ENCODE measurements around the gene SPNS3. TPM values are rescaled to one million over a fixed set of nuclear protein-coding genes. Genes with fewer than 3 reads are reported as not detected.

SPNS3 gene
- polyA plus RNA-seq, 1 donor (not counting 4 experiments of a cell fraction or from before 2014, with no cell fraction given): not detected

DNA sequence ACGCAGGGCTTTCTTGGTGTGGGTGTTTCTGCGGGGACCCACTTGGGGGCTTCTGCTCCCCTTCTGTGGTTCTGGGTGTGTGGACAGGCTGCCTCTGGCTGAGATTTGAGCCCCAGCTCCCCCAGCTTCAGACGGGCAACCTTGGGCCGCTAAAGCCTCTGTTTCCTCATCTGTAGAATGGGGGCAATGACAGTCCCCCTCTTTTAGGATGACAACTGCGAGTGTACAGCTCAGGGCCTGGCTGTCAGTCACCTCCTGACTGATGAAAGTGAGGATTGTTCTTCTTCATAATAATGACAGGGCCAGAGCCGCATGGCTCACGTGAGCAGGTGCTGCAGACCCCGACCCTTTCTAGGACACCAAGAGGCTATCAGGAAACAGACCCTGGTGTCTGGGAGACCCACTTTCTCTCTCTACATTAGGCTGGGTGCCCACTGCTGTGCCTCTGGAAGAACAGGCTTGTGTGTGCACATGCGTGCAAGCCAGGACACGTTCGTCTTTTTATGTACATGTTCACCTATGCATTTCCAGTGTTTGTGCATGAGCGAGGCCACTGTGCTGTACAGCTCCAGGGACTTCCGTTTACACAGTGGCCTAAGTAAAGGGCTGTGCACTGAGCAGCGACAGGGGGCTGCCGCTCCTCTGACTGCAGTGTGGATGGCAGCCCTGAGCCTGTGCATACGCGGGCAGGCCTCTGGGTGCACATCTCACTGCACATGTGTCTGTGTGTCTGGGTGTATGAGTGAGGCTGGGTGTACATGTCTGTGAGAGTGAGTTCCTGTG lies 4.6 kb downstream of the SPNS3 start:
- no peaks in the 10 kb centered on the region for H3K4me1 ChIP-seq (ENCODE audit: control insufficient read depth, extremely low read depth, insufficient read depth, low read length)
- H3K9me1 ChIP-seq (ENCODE audit: control insufficient read depth, extremely low read depth, insufficient read depth, low read length): no peaks in the 10 kb centered on the region
- H2AFZ ChIP-seq (ENCODE audit: control insufficient read depth, low read length): no peak overlapping the region
- dilution Hi-C loops (cut with MboI; ENCODE audit: extremely low pct_ligation_motif_present, low sequenced_read_pairs): no loop called here
- no peak overlapping the region for H3K4me3 ChIP-seq (ENCODE audit: control insufficient read depth in 2 of 3, extremely low read depth in 1 of 3, insufficient read depth in 2 of 3, low read depth in 1 of 3, low read length in 3 of 3)
- DNase-seq (ENCODE audit: low read depth, low spot score) (no peak), FAIRE-seq (no peak)
- no peaks in the 10 kb centered on the region for H3K36me3 ChIP-seq (ENCODE audit: control insufficient read depth in 2 of 2, extremely low read depth in 1 of 2, insufficient read depth in 2 of 2, low read length in 2 of 2)
- TF ChIP-seq, protein P1, sequence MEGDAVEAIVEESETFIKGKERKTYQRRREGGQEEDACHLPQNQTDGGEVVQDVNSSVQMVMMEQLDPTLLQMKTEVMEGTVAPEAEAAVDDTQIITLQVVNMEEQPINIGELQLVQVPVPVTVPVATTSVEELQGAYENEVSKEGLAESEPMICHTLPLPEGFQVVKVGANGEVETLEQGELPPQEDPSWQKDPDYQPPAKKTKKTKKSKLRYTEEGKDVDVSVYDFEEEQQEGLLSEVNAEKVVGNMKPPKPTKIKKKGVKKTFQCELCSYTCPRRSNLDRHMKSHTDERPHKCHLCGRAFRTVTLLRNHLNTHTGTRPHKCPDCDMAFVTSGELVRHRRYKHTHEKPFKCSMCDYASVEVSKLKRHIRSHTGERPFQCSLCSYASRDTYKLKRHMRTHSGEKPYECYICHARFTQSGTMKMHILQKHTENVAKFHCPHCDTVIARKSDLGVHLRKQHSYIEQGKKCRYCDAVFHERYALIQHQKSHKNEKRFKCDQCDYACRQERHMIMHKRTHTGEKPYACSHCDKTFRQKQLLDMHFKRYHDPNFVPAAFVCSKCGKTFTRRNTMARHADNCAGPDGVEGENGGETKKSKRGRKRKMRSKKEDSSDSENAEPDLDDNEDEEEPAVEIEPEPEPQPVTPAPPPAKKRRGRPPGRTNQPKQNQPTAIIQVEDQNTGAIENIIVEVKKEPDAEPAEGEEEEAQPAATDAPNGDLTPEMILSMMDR (optimal IDR thresholded peaks at IDR 0.05 in 1 of 3, IDR thresholded peaks at IDR 0.05 in 1 of 3, conservative IDR thresholded peaks at IDR 0.05 in 1 of 3; ENCODE audit: extremely low read depth in 1 of 3, insufficient read depth in 2 of 3, low read length in 3 of 3): no peak
- no peak for TF ChIP-seq EZH2 (IDR thresholded peaks at IDR 0.05; ENCODE audit: low read length)
- no peak overlapping the region for H3K9ac ChIP-seq (ENCODE audit: control insufficient read depth, extremely low read depth, insufficient read depth, low read length)
- no peaks in the 10 kb centered on the region for H4K20me1 ChIP-seq (ENCODE audit: control insufficient read depth, extremely low read depth, insufficient read depth, low read length)
- no peak overlapping the region for H3K4me2 ChIP-seq (ENCODE audit: control insufficient read depth, extremely low read depth, insufficient read depth, low read depth, low read length)
- peaks cover 18% of the 10 kb centered on the region for H3K27me3 ChIP-seq (ENCODE audit: control insufficient read depth, extremely low read depth, insufficient read depth, low read length)
- no peaks in the 10 kb centered on the region for H3K79me2 ChIP-seq (ENCODE audit: control insufficient read depth, insufficient read depth, low read length)
- no peak overlapping the region for H3K27ac ChIP-seq (ENCODE audit: control insufficient read depth, insufficient read depth, low read length)
- H3K9me3 ChIP-seq (ENCODE audit: control insufficient read depth, low read depth, low read length): no peaks in the 10 kb centered on the region

DNA sequence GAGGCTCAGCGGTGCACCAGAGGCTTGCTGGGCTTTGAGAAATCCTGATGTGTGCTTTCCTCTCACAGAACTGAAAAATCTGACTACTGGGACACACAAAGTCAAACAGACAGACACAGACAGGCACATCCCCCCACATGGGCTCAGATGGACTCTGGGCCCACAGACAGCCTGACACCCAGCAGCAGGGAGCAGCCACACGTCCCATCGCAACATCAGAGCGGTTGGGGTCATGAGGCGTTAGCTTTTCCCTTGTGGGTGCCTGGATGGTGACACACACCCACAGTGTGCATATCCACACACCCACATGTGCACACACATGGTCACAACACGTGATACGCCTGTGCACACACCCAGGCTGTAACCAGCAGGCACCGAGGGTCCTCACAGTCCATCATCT lies 6.3 kb downstream of the SPNS3 start:
- TF ChIP-seq, protein P1 (optimal IDR thresholded peaks at IDR 0.05 in 1 of 3, IDR thresholded peaks at IDR 0.05 in 1 of 3, conservative IDR thresholded peaks at IDR 0.05 in 1 of 3; ENCODE audit: extremely low read depth in 1 of 3, insufficient read depth in 2 of 3, low read length in 3 of 3): no peak
- TF ChIP-seq EZH2 (IDR thresholded peaks at IDR 0.05; ENCODE audit: low read length): no peak
- H3K4me1 ChIP-seq (ENCODE audit: control insufficient read depth, extremely low read depth, insufficient read depth, low read length): no peaks in the 10 kb centered on the region
- H3K27ac ChIP-seq (ENCODE audit: control insufficient read depth, insufficient read depth, low read length): no peak overlapping the region
- DNase-seq (ENCODE audit: low read depth, low spot score) (no peak), FAIRE-seq (no peak)
- H3K27me3 ChIP-seq (ENCODE audit: control insufficient read depth, extremely low read depth, insufficient read depth, low read length): peaks cover 18% of the 10 kb centered on the region
- no peaks in the 10 kb centered on the region for H3K9me3 ChIP-seq (ENCODE audit: control insufficient read depth, low read depth, low read length)
- no peaks in the 10 kb centered on the region for H3K79me2 ChIP-seq (ENCODE audit: control insufficient read depth, insufficient read depth, low read length)
- H3K4me3 ChIP-seq (ENCODE audit: control insufficient read depth in 2 of 3, extremely low read depth in 1 of 3, insufficient read depth in 2 of 3, low read depth in 1 of 3, low read length in 3 of 3): no peak overlapping the region
- no peaks in the 10 kb centered on the region for H3K36me3 ChIP-seq (ENCODE audit: control insufficient read depth in 2 of 2, extremely low read depth in 1 of 2, insufficient read depth in 2 of 2, low read length in 2 of 2)
- no peaks in the 10 kb centered on the region for H4K20me1 ChIP-seq (ENCODE audit: control insufficient read depth, extremely low read depth, insufficient read depth, low read length)
- no peak overlapping the region for H2AFZ ChIP-seq (ENCODE audit: control insufficient read depth, low read length)
- H3K9ac ChIP-seq (ENCODE audit: control insufficient read depth, extremely low read depth, insufficient read depth, low read length): no peak overlapping the region
- H3K4me2 ChIP-seq (ENCODE audit: control insufficient read depth, extremely low read depth, insufficient read depth, low read depth, low read length): no peak overlapping the region
- dilution Hi-C loops (cut with MboI; ENCODE audit: extremely low pct_ligation_motif_present, low sequenced_read_pairs): no loop called here
- H3K9me1 ChIP-seq (ENCODE audit: control insufficient read depth, extremely low read depth, insufficient read depth, low read length): no peaks in the 10 kb centered on the region
